ENCODE data around the gene OR13C8.

The OR13C8 gene

GRCh38 chr9:104608336-104608735 is 39.4 kb downstream of the OR13C8 start:
- no peaks in the 10 kb centered on the region for H3K9me3 ChIP-seq (ENCODE audit: control insufficient read depth in 2 of 2, low read length in 2 of 2)
- no peaks in the 10 kb centered on the region for H3K27me3 ChIP-seq (ENCODE audit: control insufficient read depth in 2 of 2, insufficient read depth in 2 of 2, low read length in 2 of 2)
- no peak overlapping the region for H3K27ac ChIP-seq (ENCODE audit: low read depth in 2 of 2, low read length in 2 of 2)
- H3K4me1 ChIP-seq (ENCODE audit: control insufficient read depth in 2 of 2, insufficient read depth in 2 of 2, low read length in 2 of 2), result no peaks in the 10 kb centered on the region
- H3K9ac ChIP-seq (ENCODE audit: low read depth in 1 of 2, low read length in 2 of 2), result no peak overlapping the region
- H3K36me3 ChIP-seq (ENCODE audit: control insufficient read depth in 2 of 2, insufficient read depth in 2 of 2, low read length in 2 of 2), result no peaks in the 10 kb centered on the region
- H3K4me3 ChIP-seq (ENCODE audit: low read length in 2 of 2), result no peak overlapping the region

- no peak overlapping the region for H3K4me3 ChIP-seq (ENCODE audit: low read length in 2 of 2)
- H3K36me3 ChIP-seq (ENCODE audit: control insufficient read depth in 2 of 2, insufficient read depth in 2 of 2, low read length in 2 of 2), result no peaks in the 10 kb centered on the region
- H3K27ac ChIP-seq (ENCODE audit: low read depth in 2 of 2, low read length in 2 of 2), result no peak overlapping the region
- no peaks in the 10 kb centered on the region for H3K9me3 ChIP-seq (ENCODE audit: control insufficient read depth in 2 of 2, low read length in 2 of 2)
- H3K27me3 ChIP-seq (ENCODE audit: control insufficient read depth in 2 of 2, insufficient read depth in 2 of 2, low read length in 2 of 2), result no peaks in the 10 kb centered on the region
- H3K4me1 ChIP-seq (ENCODE audit: control insufficient read depth in 2 of 2, insufficient read depth in 2 of 2, low read length in 2 of 2), result no peaks in the 10 kb centered on the region
- H3K9ac ChIP-seq (ENCODE audit: low read depth in 1 of 2, low read length in 2 of 2), result no peak overlapping the region
These were observed 42.2 kb downstream of the OR13C8 start for GRCh38 chr9:104611213-104611612.

- no peaks in the 10 kb centered on the region for H3K9me3 ChIP-seq (ENCODE audit: control insufficient read depth in 2 of 2, low read length in 2 of 2)
- no peaks in the 10 kb centered on the region for H3K36me3 ChIP-seq (ENCODE audit: control insufficient read depth in 2 of 2, insufficient read depth in 2 of 2, low read length in 2 of 2)
- no peak overlapping the region for H3K27ac ChIP-seq (ENCODE audit: low read depth in 2 of 2, low read length in 2 of 2)
These were observed 48.5 kb downstream of the OR13C8 start for GRCh38 chr9:104617418-104617817.

GRCh38 chr9:104618104-104618503 is 49.1 kb downstream of the OR13C8 start, which contains the start of gene OR13C9:
OR13C9 (minus strand) TSS chr9:104618204; CDS start chr9:104618204, 0 bp downstream.
- H3K9me3 ChIP-seq (ENCODE audit: control insufficient read depth in 2 of 2, low read length in 2 of 2), result no peaks in the 10 kb centered on the region
- H3K4me1 ChIP-seq (ENCODE audit: control insufficient read depth in 2 of 2, insufficient read depth in 2 of 2, low read length in 2 of 2), result no peaks in the 10 kb centered on the region
- no peak within 1 kb of the TSS for H3K4me3 ChIP-seq (ENCODE audit: low read length in 2 of 2)
- H3K27me3 ChIP-seq (ENCODE audit: control insufficient read depth in 2 of 2, insufficient read depth in 2 of 2, low read length in 2 of 2), result no peaks in the 10 kb centered on the region
- no peak within 1 kb of the TSS for H3K9ac ChIP-seq (ENCODE audit: low read depth in 1 of 2, low read length in 2 of 2)
- H3K27ac ChIP-seq (ENCODE audit: low read depth in 2 of 2, low read length in 2 of 2), result no peak within 1 kb of the TSS
- no peaks in the 10 kb centered on the region for H3K36me3 ChIP-seq (ENCODE audit: control insufficient read depth in 2 of 2, insufficient read depth in 2 of 2, low read length in 2 of 2)

More at GRCh38 chr9:104617418-104617817, 48.5 kb downstream of the OR13C8 start:
- Histone ChIP-seq H3K4me1 (ENCODE audit: control insufficient read depth in 2 of 2, insufficient read depth in 2 of 2, low read length in 2 of 2) (no peaks in the 10 kb centered on the region), H3K4me3 (ENCODE audit: low read length in 2 of 2) (no peak overlapping the region), H3K9ac (ENCODE audit: low read depth in 1 of 2, low read length in 2 of 2) (no peak overlapping the region), H3K27me3 (ENCODE audit: control insufficient read depth in 2 of 2, insufficient read depth in 2 of 2, low read length in 2 of 2) (no peaks in the 10 kb centered on the region)

Data from mucosa of rectum (tissue), 2 donors.